Measurements from ENCODE around the gene MCL1.
"Not testable (repeated sequence)": the region's sequence is repeated elsewhere in the genome, so short reads cannot be mapped to it uniquely, and the experiment has no call there.

MCL1 gene

GRCh38 chr1:150610576-150610975 lies 31.2 kb upstream of the MCL1 start:
- Mint-ChIP-seq H3K4me1 (peaks cover 51% of the 10 kb centered on the region), H3K36me3 (peaks cover 41% of the 10 kb centered on the region), H3K4me3 (peak overlapping the region; percentile 67), H3K27ac (peak overlapping the region; percentile 93), H3K9me3 (no peaks in the 10 kb centered on the region)
- DNase-seq (ENCODE audit: low spot score in 2 of 2) (no peak), ATAC-seq (no peak)

GRCh38 chr1:150609732-150610131 lies 30.3 kb upstream of the MCL1 start:
- peaks cover 41% of the 10 kb centered on the region for H3K36me3 Mint-ChIP-seq
- DNase-seq (ENCODE audit: low spot score in 2 of 2) (no peak), ATAC-seq (no peak)
- no peaks in the 10 kb centered on the region for H3K9me3 Mint-ChIP-seq
- H3K4me1 Mint-ChIP-seq, result peaks cover 49% of the 10 kb centered on the region
- no peak overlapping the region for H3K4me3 Mint-ChIP-seq
- H3K27ac Mint-ChIP-seq, result peak overlapping the region; percentile 93

- Mint-ChIP-seq H3K36me3 (peaks cover 39% of the 10 kb centered on the region), H3K27ac (peak overlapping the region; percentile 80), H3K4me3 (no peak overlapping the region), H3K9me3 (no peaks in the 10 kb centered on the region), H3K4me1 (peaks cover 38% of the 10 kb centered on the region)
- ATAC-seq (no peak), DNase-seq (ENCODE audit: low spot score in 2 of 2) (no peak)
Measured at GRCh38 chr1:150606463-150607142, 27.2 kb upstream of the MCL1 start.

GRCh38 chr1:150605451-150605731 lies 26.0 kb upstream of the MCL1 start:
- not testable (repeated sequence) for DNase-seq (ENCODE audit: low spot score in 2 of 2); ATAC-seq; H3K9me3 Mint-ChIP-seq
- Mint-ChIP-seq H3K4me3 (peak overlapping the region; percentile 38), H3K36me3 (peaks cover 36% of the 10 kb centered on the region), H3K27ac (peak overlapping the region; percentile 93), H3K4me1 (peaks cover 31% of the 10 kb centered on the region)

GRCh38 chr1:150604226-150604588 lies 24.8 kb upstream of the MCL1 start:
- peaks cover 25% of the 10 kb centered on the region for H3K4me1 Mint-ChIP-seq
- ATAC-seq (no peak), DNase-seq (ENCODE audit: low spot score in 2 of 2) (no peak)
- H3K36me3 Mint-ChIP-seq, result peaks cover 45% of the 10 kb centered on the region
- peak overlapping the region; percentile 93 for H3K27ac Mint-ChIP-seq
- H3K4me3 Mint-ChIP-seq, result peak overlapping the region; percentile 38
- no peaks in the 10 kb centered on the region for H3K9me3 Mint-ChIP-seq

GRCh38 chr1:150603711-150604110 lies 24.3 kb upstream of the MCL1 start:
- peak overlapping the region; percentile 93 for H3K27ac Mint-ChIP-seq
- no peak overlapping the region for H3K4me3 Mint-ChIP-seq
- DNase-seq (ENCODE audit: low spot score in 2 of 2) (no peak), ATAC-seq (no peak)
- H3K9me3 Mint-ChIP-seq, result no peaks in the 10 kb centered on the region
- H3K4me1 Mint-ChIP-seq, result peaks cover 25% of the 10 kb centered on the region
- peaks cover 40% of the 10 kb centered on the region for H3K36me3 Mint-ChIP-seq

GRCh38 chr1:150602372-150602771 lies 23.0 kb upstream of the MCL1 start:
- H3K4me3 Mint-ChIP-seq; DNase-seq (ENCODE audit: low spot score in 2 of 2); H3K9me3 Mint-ChIP-seq; H3K27ac Mint-ChIP-seq; ATAC-seq: not testable (repeated sequence)
- Mint-ChIP-seq H3K4me1 (peaks cover 26% of the 10 kb centered on the region), H3K36me3 (peaks cover 40% of the 10 kb centered on the region)

GRCh38 chr1:150601540-150601939 lies 22.1 kb upstream of the MCL1 start:
- H3K9me3 Mint-ChIP-seq, result no peaks in the 10 kb centered on the region
- no peak for ATAC-seq
- H3K4me1 Mint-ChIP-seq, result peaks cover 32% of the 10 kb centered on the region
- H3K4me3 Mint-ChIP-seq, result no peak overlapping the region
- DNase-seq (ENCODE audit: low spot score in 2 of 2), result no peak
- peaks cover 39% of the 10 kb centered on the region for H3K36me3 Mint-ChIP-seq
- H3K27ac Mint-ChIP-seq, result no peak overlapping the region

GRCh38 chr1:150598346-150598745 lies 18.9 kb upstream of the MCL1 start:
- peaks cover 34% of the 10 kb centered on the region for H3K36me3 Mint-ChIP-seq
- not testable (repeated sequence) for DNase-seq (ENCODE audit: low spot score in 2 of 2); H3K4me3 Mint-ChIP-seq; ATAC-seq; H3K27ac Mint-ChIP-seq; H3K9me3 Mint-ChIP-seq
- peaks cover 32% of the 10 kb centered on the region for H3K4me1 Mint-ChIP-seq

GRCh38 chr1:150596976-150597375 lies 17.6 kb upstream of the MCL1 start:
- peak overlapping the region; percentile 2 for H3K4me3 Mint-ChIP-seq
- peaks cover 34% of the 10 kb centered on the region for H3K36me3 Mint-ChIP-seq
- ATAC-seq, result no peak
- no peaks in the 10 kb centered on the region for H3K9me3 Mint-ChIP-seq
- H3K27ac Mint-ChIP-seq, result peak overlapping the region; percentile 60
- peaks cover 32% of the 10 kb centered on the region for H3K4me1 Mint-ChIP-seq
- DNase-seq (ENCODE audit: low spot score in 2 of 2), result no peak

- peaks cover 32% of the 10 kb centered on the region for H3K4me1 Mint-ChIP-seq
- peak overlapping the region; percentile 2 for H3K4me3 Mint-ChIP-seq
- no peaks in the 10 kb centered on the region for H3K9me3 Mint-ChIP-seq
- DNase-seq (ENCODE audit: low spot score in 2 of 2) (no peak), ATAC-seq (peak; percentile 53)
- H3K36me3 Mint-ChIP-seq, result peaks cover 31% of the 10 kb centered on the region
- H3K27ac Mint-ChIP-seq, result peak overlapping the region; percentile 60
Measured at GRCh38 chr1:150596095-150596892, 16.9 kb upstream of the MCL1 start.

- Mint-ChIP-seq H3K4me1 (peaks cover 10% of the 10 kb centered on the region), H3K27ac (no peak overlapping the region), H3K9me3 (no peaks in the 10 kb centered on the region), H3K4me3 (no peak overlapping the region), H3K36me3 (peaks cover 36% of the 10 kb centered on the region)
- ATAC-seq (no peak), DNase-seq (ENCODE audit: low spot score in 2 of 2) (no peak)
Measured at GRCh38 chr1:150582371-150582770, 3.0 kb upstream of the MCL1 start.

- peaks cover 10% of the 10 kb centered on the region for H3K4me1 Mint-ChIP-seq
- H3K9me3 Mint-ChIP-seq; H3K4me3 Mint-ChIP-seq; H3K27ac Mint-ChIP-seq; DNase-seq (ENCODE audit: low spot score in 2 of 2); ATAC-seq: not testable (repeated sequence)
- peaks cover 40% of the 10 kb centered on the region for H3K36me3 Mint-ChIP-seq
Measured at GRCh38 chr1:150581962-150582361, 2.6 kb upstream of the MCL1 start.

GRCh38 chr1:150581437-150581836 lies 2.0 kb upstream of the MCL1 start:
- not testable (repeated sequence) for H3K27ac Mint-ChIP-seq; ATAC-seq; DNase-seq (ENCODE audit: low spot score in 2 of 2); H3K4me3 Mint-ChIP-seq; H3K9me3 Mint-ChIP-seq
- Mint-ChIP-seq H3K4me1 (peaks cover 10% of the 10 kb centered on the region), H3K36me3 (peaks cover 46% of the 10 kb centered on the region)

GRCh38 chr1:150580966-150581365 lies 1.6 kb upstream of the MCL1 start:
- not testable (repeated sequence) for DNase-seq (ENCODE audit: low spot score in 2 of 2); ATAC-seq; H3K9me3 Mint-ChIP-seq
- Mint-ChIP-seq H3K36me3 (peaks cover 50% of the 10 kb centered on the region), H3K4me1 (peaks cover 13% of the 10 kb centered on the region), H3K4me3 (peak overlapping the region; percentile 88), H3K27ac (peak overlapping the region; percentile 98)
